GM12873 (cell line): Measurements from ENCODE around the gene STXBP3.

Experiments used
- CTCF ChIP-seq: IDR thresholded peaks from 2 replicates; pipeline ENCODE4 v1.5.1; 2012; ENCODE audit warnings: low read depth, mild to moderate bottlenecking, moderate library complexity, low read length, control low read depth; ENCODE audit not compliant: insufficient read depth; ENCODE audit errors: missing control alignments

The STXBP3 gene

GRCh38 chr1:108831225-108831624 is 84.8 kb downstream of the STXBP3 start:
- TF ChIP-seq CTCF, result no peak

GRCh38 chr1:108832929-108833328 is 86.5 kb downstream of the STXBP3 start:
- TF ChIP-seq CTCF, result no peak

- TF ChIP-seq CTCF, result no peak
Observed at GRCh38 chr1:108841703-108842102, 95.2 kb downstream of the STXBP3 start.

GRCh38 chr1:108842525-108843181 is 96.2 kb downstream of the STXBP3 start:
- TF ChIP-seq CTCF, result no peak

GRCh38 chr1:108843390-108844137 is 97.1 kb downstream of the STXBP3 start:
- TF ChIP-seq CTCF, result no peak

- no peak for TF ChIP-seq CTCF
Observed at GRCh38 chr1:108845446-108845845, 99.0 kb downstream of the STXBP3 start.

GRCh38 chr1:108845991-108846390 is 99.5 kb downstream of the STXBP3 start:
- no peak for TF ChIP-seq CTCF
